GM19193 (cell line): ENCODE measurements around the gene PFKL.

Experiments used
- POLR2A ChIP-seq: IDR thresholded peaks from 4 replicates; pipeline ENCODE4 v1.6.1; 2011; ENCODE audit not compliant: insufficient read depth, insufficient read length; ENCODE audit errors: extremely low read depth

The PFKL gene

GRCh38 chr21:44365251-44365966 is 65.6 kb downstream of the PFKL start:
- no peak for TF ChIP-seq POLR2A

GRCh38 chr21:44365967-44366585 is 66.2 kb downstream of the PFKL start:
- no peak for TF ChIP-seq POLR2A

- no peak for TF ChIP-seq POLR2A
Measured at GRCh38 chr21:44366586-44367211, 66.8 kb downstream of the PFKL start.

- no peak for TF ChIP-seq POLR2A
Measured at GRCh38 chr21:44368711-44369446, 69.0 kb downstream of the PFKL start.

- TF ChIP-seq POLR2A = no peak
Measured at GRCh38 chr21:44370027-44370735, 70.3 kb downstream of the PFKL start.

GRCh38 chr21:44370786-44371410 is 71.0 kb downstream of the PFKL start:
- no peak for TF ChIP-seq POLR2A

GRCh38 chr21:44371596-44371995 is 71.7 kb downstream of the PFKL start:
- no peak for TF ChIP-seq POLR2A

GRCh38 chr21:44372616-44373015 is 72.8 kb downstream of the PFKL start:
- TF ChIP-seq POLR2A = no peak

- TF ChIP-seq POLR2A = no peak
Measured at GRCh38 chr21:44374601-44375280, 74.9 kb downstream of the PFKL start.

GRCh38 chr21:44375281-44375651 is 75.4 kb downstream of the PFKL start:
- TF ChIP-seq POLR2A = no peak

- no peak for TF ChIP-seq POLR2A
Measured at GRCh38 chr21:44375761-44376241, 75.9 kb downstream of the PFKL start.

GRCh38 chr21:44376606-44377005 is 76.8 kb downstream of the PFKL start:
- TF ChIP-seq POLR2A = no peak
